IPS-11a (cell line): Measurements from ENCODE around the gene AMZ2.
A peak's percentile ranks its signal among the peaks of the same experiment; 100 is the strongest.
"Not testable (repeated sequence)": the region's sequence is repeated elsewhere in the genome, so short reads cannot be mapped to it uniquely, and the experiment has no call there.

ENCODE experiments used
- H3K4me3 ChIP-seq: one replicate; pipeline ENCODE4 v1.5.1; 2013; ENCODE audit warnings: low read depth, low read length, control low read depth

AMZ2 gene

GRCh38 chr17:68220186-68220585, 27.7 kb upstream of the AMZ2 start:
- H3K4me3 ChIP-seq, result not testable (repeated sequence)

- H3K4me3 ChIP-seq, result not testable (repeated sequence)
Measured at GRCh38 chr17:68220786-68221185, 27.1 kb upstream of the AMZ2 start.

- no peak overlapping the region for H3K4me3 ChIP-seq
Measured at GRCh38 chr17:68221786-68222185, 26.1 kb upstream of the AMZ2 start.

GRCh38 chr17:68222606-68223005, 25.2 kb upstream of the AMZ2 start:
- no peak overlapping the region for H3K4me3 ChIP-seq

- H3K4me3 ChIP-seq, result not testable (repeated sequence)
Measured at GRCh38 chr17:68225055-68225454, 22.8 kb upstream of the AMZ2 start.

- not testable (repeated sequence) for H3K4me3 ChIP-seq
Measured at GRCh38 chr17:68228039-68228680, 19.7 kb upstream of the AMZ2 start.

- no peak overlapping the region for H3K4me3 ChIP-seq
Measured at GRCh38 chr17:68228817-68229570, 18.8 kb upstream of the AMZ2 start.

- H3K4me3 ChIP-seq, result no peak overlapping the region
Measured at GRCh38 chr17:68229619-68230018, 18.2 kb upstream of the AMZ2 start.

- not testable (repeated sequence) for H3K4me3 ChIP-seq
Measured at GRCh38 chr17:68231131-68231530, 16.7 kb upstream of the AMZ2 start.

GRCh38 chr17:68231541-68231940, 16.3 kb upstream of the AMZ2 start:
- no peak overlapping the region for H3K4me3 ChIP-seq

GRCh38 chr17:68232741-68233140, 15.1 kb upstream of the AMZ2 start:
- not testable (repeated sequence) for H3K4me3 ChIP-seq

- H3K4me3 ChIP-seq, result not testable (repeated sequence)
Measured at GRCh38 chr17:68234726-68235335, 13.0 kb upstream of the AMZ2 start.

- not testable (repeated sequence) for H3K4me3 ChIP-seq
Measured at GRCh38 chr17:68235336-68235791, 12.5 kb upstream of the AMZ2 start.

- not testable (repeated sequence) for H3K4me3 ChIP-seq
Measured at GRCh38 chr17:68237369-68238163, 10.3 kb upstream of the AMZ2 start.

GRCh38 chr17:68238164-68238870, 9.5 kb upstream of the AMZ2 start:
- H3K4me3 ChIP-seq, result no peak overlapping the region

- no peak overlapping the region for H3K4me3 ChIP-seq
Measured at GRCh38 chr17:68238871-68239253, 9.0 kb upstream of the AMZ2 start.

GRCh38 chr17:68239632-68240366, 8.0 kb upstream of the AMZ2 start:
- H3K4me3 ChIP-seq, result no peak overlapping the region

- H3K4me3 ChIP-seq, result no peak overlapping the region
Measured at GRCh38 chr17:68246271-68247028, 1.4 kb upstream of the AMZ2 start.

GRCh38 chr17:68248199-68248825, 469 bp downstream of the AMZ2 start:
- H3K4me3 ChIP-seq, result peak overlapping the region; percentile 78
